ENCODE results near the gene UBTD2.

- TF ChIP-seq CTCF (IDR thresholded peaks at IDR 0.05; ENCODE audit: poor library complexity, severe bottlenecking) = no peak
- TF ChIP-seq TAF1 (IDR thresholded peaks at IDR 0.05; ENCODE audit: low read depth) = no peak
- no peak for TF ChIP-seq POLR2AphosphoS5 (IDR thresholded peaks at IDR 0.05)
- TF ChIP-seq RAD21 (conservative IDR thresholded peaks at IDR 0.05) = no peak
- no peak for TF ChIP-seq EP300 (conservative IDR thresholded peaks at IDR 0.05; ENCODE audit: poor library complexity, severe bottlenecking)
- no peak for TF ChIP-seq EZH2 (IDR thresholded peaks at IDR 0.05; ENCODE audit: borderline replicate concordance, insufficient read depth, low read length, poor library complexity, severe bottlenecking)
- no peak for TF ChIP-seq REST (IDR thresholded peaks at IDR 0.05; ENCODE audit: borderline replicate concordance)
- TF ChIP-seq SMC3 (conservative IDR thresholded peaks at IDR 0.05; ENCODE audit: poor library complexity) = no peak
Measured at GRCh38 chr5:172187118-172188032, 96.2 kb downstream of the UBTD2 start.
